Measurements from ENCODE around the gene ACCS. TPM values are rescaled to one million over a fixed set of nuclear protein-coding genes. Genes with fewer than 3 reads are reported as not detected.

ACCS gene
- total and polyA plus RNA-seq, 3 donors from 2014 or later, result 33.4 to 65.4 (median 63.0) TPM

DNA sequence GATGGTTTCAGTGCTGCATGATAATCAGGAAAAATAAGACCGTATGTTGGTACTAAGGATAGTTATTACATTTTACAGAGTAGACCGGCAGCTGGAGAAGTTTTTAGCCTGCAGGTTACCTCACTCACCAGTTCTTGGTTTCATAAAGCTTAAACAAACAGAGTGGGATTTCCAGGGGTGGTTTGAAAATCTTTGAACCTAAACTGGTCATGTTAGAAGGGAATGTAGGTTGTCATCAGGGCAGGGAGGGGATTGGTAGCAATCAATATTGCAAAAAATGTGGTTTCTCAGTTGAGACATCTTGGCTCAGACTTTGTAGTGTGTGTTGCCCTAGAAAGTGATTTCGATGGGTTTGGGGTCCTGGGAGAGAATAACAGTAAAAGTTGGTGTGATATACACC is 46.9 kb downstream of the ACCS start:
- no peaks in the 10 kb centered on the region for H3K9me3 ChIP-seq
- 90 to 92% methylated on average over 3 of the region's 3 CpGs for WGBS, 2 donors
- no peak overlapping the region for H3K27ac ChIP-seq
- DNase-seq, result no peak
- intact Hi-C loops (cut with DNase I; ENCODE audit: low total_unique reads), result no loop called here
- H3K36me3 ChIP-seq (ENCODE audit: low read depth, missing control alignments), result no peaks in the 10 kb centered on the region
- H3K4me3 ChIP-seq, result no peak overlapping the region
- TF ChIP-seq POLR2A (IDR thresholded peaks at IDR 0.05), result no peak
- TF ChIP-seq, protein P1, sequence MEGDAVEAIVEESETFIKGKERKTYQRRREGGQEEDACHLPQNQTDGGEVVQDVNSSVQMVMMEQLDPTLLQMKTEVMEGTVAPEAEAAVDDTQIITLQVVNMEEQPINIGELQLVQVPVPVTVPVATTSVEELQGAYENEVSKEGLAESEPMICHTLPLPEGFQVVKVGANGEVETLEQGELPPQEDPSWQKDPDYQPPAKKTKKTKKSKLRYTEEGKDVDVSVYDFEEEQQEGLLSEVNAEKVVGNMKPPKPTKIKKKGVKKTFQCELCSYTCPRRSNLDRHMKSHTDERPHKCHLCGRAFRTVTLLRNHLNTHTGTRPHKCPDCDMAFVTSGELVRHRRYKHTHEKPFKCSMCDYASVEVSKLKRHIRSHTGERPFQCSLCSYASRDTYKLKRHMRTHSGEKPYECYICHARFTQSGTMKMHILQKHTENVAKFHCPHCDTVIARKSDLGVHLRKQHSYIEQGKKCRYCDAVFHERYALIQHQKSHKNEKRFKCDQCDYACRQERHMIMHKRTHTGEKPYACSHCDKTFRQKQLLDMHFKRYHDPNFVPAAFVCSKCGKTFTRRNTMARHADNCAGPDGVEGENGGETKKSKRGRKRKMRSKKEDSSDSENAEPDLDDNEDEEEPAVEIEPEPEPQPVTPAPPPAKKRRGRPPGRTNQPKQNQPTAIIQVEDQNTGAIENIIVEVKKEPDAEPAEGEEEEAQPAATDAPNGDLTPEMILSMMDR (IDR thresholded peaks at IDR 0.05), result no peak
- H3K27me3 ChIP-seq, result no peaks in the 10 kb centered on the region
- H3K4me1 ChIP-seq, result peaks cover 6% of the 10 kb centered on the region

DNA sequence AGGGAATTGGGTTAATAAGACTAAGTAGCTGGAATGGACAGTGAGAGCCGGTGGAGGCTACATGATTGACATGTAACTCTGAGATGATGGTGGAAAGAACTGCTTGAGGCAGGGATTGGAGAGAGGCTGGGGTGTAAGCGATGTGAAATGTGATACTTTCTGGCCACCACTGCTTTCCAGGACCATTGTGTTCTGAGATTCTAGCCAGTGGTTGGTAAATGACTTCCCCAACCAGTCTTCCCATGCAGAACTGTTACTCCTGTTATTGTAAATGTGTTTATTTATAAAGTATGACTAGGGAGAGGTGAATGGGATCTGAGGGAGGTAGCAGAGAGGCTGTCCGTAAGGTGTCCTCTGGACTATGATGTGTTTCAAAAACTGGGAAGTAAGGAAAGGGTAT is 47.5 kb downstream of the ACCS start:
- DNase-seq, result no peak
- Histone ChIP-seq H3K4me1 (peaks cover 6% of the 10 kb centered on the region), H3K9me3 (no peaks in the 10 kb centered on the region), H3K27ac (no peak overlapping the region), H3K36me3 (ENCODE audit: low read depth, missing control alignments) (no peaks in the 10 kb centered on the region), H3K4me3 (no peak overlapping the region), H3K27me3 (no peaks in the 10 kb centered on the region)
- TF ChIP-seq, protein P1 (IDR thresholded peaks at IDR 0.05), result no peak
- TF ChIP-seq POLR2A (IDR thresholded peaks at IDR 0.05), result no peak
- WGBS, 2 donors, result 87 to 90% methylated on average over 3 of the region's 3 CpGs
- intact Hi-C loops (cut with DNase I; ENCODE audit: low total_unique reads), result no loop called here

DNA sequence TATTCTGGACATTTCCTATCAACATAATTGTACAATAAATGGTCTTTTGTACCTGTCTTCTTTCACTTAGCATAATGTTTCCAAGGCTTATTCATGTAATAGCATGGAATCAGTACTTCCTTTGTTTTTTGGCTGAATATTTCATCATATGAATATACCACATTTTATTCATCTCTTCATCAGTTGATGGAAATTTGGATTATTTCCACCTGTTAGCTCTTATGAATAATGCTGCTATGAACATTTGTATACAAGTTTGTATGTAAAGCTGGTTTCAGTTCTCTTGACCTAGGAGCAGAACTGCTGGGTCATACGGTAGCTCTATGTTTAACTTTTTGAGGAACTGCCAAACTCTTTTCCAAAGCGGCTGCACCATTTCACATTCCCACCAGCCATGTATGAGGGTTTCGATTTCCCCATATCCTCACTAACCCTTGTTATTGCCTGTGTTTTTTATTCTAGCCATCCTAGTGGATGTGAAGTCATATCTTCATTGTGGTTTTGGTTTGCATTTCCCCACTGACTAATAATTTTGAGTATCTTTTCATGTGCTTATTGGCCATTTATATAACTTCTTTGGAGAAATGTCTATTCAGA is 50.3 kb downstream of the ACCS start:
- Histone ChIP-seq H3K4me3 (no peak overlapping the region), H3K27ac (no peak overlapping the region), H3K27me3 (no peaks in the 10 kb centered on the region), H3K4me1 (peaks cover 13% of the 10 kb centered on the region), H3K36me3 (ENCODE audit: low read depth, missing control alignments) (no peaks in the 10 kb centered on the region), H3K9me3 (no peaks in the 10 kb centered on the region)
- intact Hi-C loops (cut with DNase I; ENCODE audit: low total_unique reads), result no loop called here
- TF ChIP-seq POLR2A (IDR thresholded peaks at IDR 0.05), result no peak
- no peak for DNase-seq
- 88 to 96% methylated on average over 3 of the region's 3 CpGs for WGBS, 2 donors

DNA sequence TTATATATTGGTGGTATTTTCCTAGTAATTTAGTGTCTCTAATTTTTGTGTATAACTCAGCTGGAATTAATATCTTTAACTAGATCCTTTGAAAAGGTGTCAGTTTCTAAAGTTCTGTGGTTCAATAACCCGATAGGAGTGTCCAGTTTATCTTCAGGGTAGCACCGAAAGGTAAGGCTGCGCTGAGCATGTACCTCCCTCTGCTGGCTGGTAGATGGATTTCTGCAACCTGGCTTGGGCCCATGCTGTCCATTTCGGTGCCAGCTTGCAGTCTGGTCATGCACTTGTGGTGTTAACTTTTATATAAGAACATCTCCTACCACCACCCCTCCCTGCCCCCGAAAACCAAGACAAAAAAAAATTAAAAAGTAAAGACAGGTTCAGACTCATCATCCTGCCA is 54.1 kb downstream of the ACCS start:
- DNase-seq, result no peak
- peaks cover 7% of the 10 kb centered on the region for H3K4me1 ChIP-seq
- H3K36me3 ChIP-seq (ENCODE audit: low read depth, missing control alignments), result no peaks in the 10 kb centered on the region
- intact Hi-C loops (cut with DNase I; ENCODE audit: low total_unique reads), result no loop called here
- no peak overlapping the region for H3K4me3 ChIP-seq
- H3K9me3 ChIP-seq, result no peaks in the 10 kb centered on the region
- no peak overlapping the region for H3K27ac ChIP-seq
- 83 to 84% methylated on average over 5 of the region's 5 CpGs for WGBS, 2 donors
- TF ChIP-seq POLR2A (IDR thresholded peaks at IDR 0.05), result no peak
- TF ChIP-seq, protein P1 (IDR thresholded peaks at IDR 0.05), result no peak
- H3K27me3 ChIP-seq, result no peaks in the 10 kb centered on the region

DNA sequence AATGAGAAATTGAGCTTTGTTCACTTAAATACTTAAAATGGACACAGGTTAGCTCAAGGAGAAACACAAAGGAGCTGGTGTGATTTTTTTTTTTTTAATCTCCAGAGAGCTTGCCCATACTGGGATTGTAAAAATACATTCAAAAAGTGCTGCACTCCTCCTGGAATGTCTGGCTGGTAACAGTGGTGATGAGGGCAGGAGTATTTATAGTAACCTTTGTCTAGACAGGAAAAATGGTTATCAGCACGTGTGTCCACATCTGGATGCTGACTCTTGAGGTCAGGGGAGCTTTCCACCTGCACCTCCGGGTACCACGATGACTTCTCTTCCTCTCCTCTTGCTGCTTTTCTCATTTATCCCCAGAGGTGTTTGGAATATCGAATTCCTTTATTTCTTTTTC is 59.5 kb downstream of the ACCS start:
- DNase-seq, result no peak
- H3K4me3 ChIP-seq, result no peak overlapping the region
- H3K4me1 ChIP-seq, result no peaks in the 10 kb centered on the region
- no peaks in the 10 kb centered on the region for H3K27me3 ChIP-seq
- H3K9me3 ChIP-seq, result no peaks in the 10 kb centered on the region
- intact Hi-C loops (cut with DNase I; ENCODE audit: low total_unique reads), result no loop called here
- no peaks in the 10 kb centered on the region for H3K36me3 ChIP-seq (ENCODE audit: low read depth, missing control alignments)
- TF ChIP-seq, protein P1 (IDR thresholded peaks at IDR 0.05), result no peak
- no peak for TF ChIP-seq POLR2A (IDR thresholded peaks at IDR 0.05)
- H3K27ac ChIP-seq, result no peak overlapping the region
- 78 to 80% methylated on average over 4 of the region's 4 CpGs for WGBS, 2 donors

Measured in testis (tissue), 3 donors.